Cardiac muscle cell (in vitro differentiated cells and primary cell): Measurements from ENCODE around the gene SLC25A21. TPM values are rescaled to one million over a fixed set of nuclear protein-coding genes. Genes with fewer than 3 reads are reported as not detected.

Experiments used
- DNase-seq, 2 donors: peaks; one replicate each; pipeline versions ENCODE4 v3.0.0 to v3.0.0-alpha.2; 2010 to 2017; ENCODE audit warnings: low read depth in 1 of 2, low spot score in 1 of 2
- H3K27ac ChIP-seq: fragments of 200-600 bp; sonication (generic); 2 replicates; pipeline ENCODE4 v1.5.1; 2016
- H3K27me3 ChIP-seq: fragments of 200-600 bp; sonication (generic); 2 replicates; pipeline ENCODE4 v1.6.0; 2016; ENCODE audit warnings: control low read depth
- H3K36me3 ChIP-seq: fragments of 200-600 bp; sonication (generic); 2 replicates; pipeline ENCODE4 v1.5.1; 2016; ENCODE audit warnings: control low read depth
- H3K4me1 ChIP-seq: fragments of 200-600 bp; sonication (generic); 2 replicates; pipeline ENCODE4 v1.8.1; 2017; ENCODE audit warnings: low read depth, mild to moderate bottlenecking, mixed run types
- H3K4me3 ChIP-seq: fragments of 200-600 bp; sonication (generic); 2 replicates; pipeline ENCODE4 v1.5.1; 2016; ENCODE audit warnings: mild to moderate bottlenecking
- H3K9me3 ChIP-seq: fragments of 200-600 bp; sonication (generic); 2 replicates; pipeline ENCODE4 v1.5.1; 2017; ENCODE audit warnings: low read depth, mild to moderate bottlenecking, control low read depth
- polyA plus RNA-seq: library from polyadenylated mRNA; unstranded; fragments of >200 nt; fragmentation: Nextera tagmentation; extraction: Ambion mirVana; gene quantifications from 2 replicates; pipeline ENCODE4 v1.2.1, GENCODE V29; 2016
- total RNA-seq: library from RNA; depleted of rRNA; stranded (reverse); fragments of >200 nt; gene quantifications from 2 replicates; pipeline ENCODE4 v1.2.3, GENCODE V29; 2016
- TF ChIP-seq, protein P1 (sequence below): IDR thresholded peaks from 2 replicates; pipeline ENCODE4 v1.5.1; 2012; ENCODE audit warnings: low read depth, mild to moderate bottlenecking, low read length

The SLC25A21 gene
- total and polyA plus RNA-seq, 2 experiments from 2014 or later: 0.63 to 8.4 TPM

DNA sequence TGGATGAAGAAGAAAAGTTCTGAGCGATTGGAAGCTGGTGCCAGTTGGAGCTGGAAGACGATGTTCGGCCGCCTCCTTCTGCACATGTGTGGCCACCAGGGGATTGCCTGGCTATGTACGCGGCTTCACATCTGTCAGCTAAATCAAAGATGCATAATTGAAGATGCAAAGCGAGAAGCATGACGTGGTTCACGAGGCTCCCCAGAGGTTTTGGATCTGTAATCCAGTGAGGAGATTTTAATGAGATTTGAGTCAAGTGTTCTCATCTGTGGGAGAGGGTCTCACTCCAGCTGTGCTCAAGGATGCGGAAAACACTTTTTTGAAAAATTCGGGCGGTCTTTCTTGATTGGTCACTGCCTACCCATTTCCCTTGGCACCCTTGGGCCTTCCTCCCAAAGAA lies 416.2 kb downstream of the SLC25A21 start:
- TF ChIP-seq, protein P1, sequence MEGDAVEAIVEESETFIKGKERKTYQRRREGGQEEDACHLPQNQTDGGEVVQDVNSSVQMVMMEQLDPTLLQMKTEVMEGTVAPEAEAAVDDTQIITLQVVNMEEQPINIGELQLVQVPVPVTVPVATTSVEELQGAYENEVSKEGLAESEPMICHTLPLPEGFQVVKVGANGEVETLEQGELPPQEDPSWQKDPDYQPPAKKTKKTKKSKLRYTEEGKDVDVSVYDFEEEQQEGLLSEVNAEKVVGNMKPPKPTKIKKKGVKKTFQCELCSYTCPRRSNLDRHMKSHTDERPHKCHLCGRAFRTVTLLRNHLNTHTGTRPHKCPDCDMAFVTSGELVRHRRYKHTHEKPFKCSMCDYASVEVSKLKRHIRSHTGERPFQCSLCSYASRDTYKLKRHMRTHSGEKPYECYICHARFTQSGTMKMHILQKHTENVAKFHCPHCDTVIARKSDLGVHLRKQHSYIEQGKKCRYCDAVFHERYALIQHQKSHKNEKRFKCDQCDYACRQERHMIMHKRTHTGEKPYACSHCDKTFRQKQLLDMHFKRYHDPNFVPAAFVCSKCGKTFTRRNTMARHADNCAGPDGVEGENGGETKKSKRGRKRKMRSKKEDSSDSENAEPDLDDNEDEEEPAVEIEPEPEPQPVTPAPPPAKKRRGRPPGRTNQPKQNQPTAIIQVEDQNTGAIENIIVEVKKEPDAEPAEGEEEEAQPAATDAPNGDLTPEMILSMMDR: no peak
- Histone ChIP-seq H3K9me3 (no peaks in the 10 kb centered on the region), H3K36me3 (no peaks in the 10 kb centered on the region), H3K4me3 (no peak overlapping the region), H3K27me3 (no peaks in the 10 kb centered on the region), H3K4me1 (no peaks in the 10 kb centered on the region), H3K27ac (no peak overlapping the region)
- DNase-seq: no peak

DNA sequence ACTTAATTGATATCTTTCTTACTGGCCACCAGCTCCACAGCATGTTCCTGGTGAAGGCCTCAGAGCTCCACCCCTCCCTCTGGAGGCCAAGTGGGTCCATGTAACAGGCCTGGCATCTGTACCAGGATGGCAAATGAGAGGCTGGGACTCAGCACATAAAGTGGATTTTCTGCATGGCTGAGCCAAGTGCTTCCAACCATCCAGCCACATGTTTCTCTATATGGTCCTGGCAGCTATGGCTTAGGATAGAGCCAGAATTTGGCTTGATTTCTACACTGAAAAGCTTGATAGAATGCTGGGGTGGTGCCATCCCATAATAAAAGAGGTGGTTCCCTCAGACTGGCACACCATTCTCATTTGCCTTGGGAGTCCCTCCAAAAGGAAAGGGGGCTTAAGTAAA lies 416.6 kb downstream of the SLC25A21 start:
- TF ChIP-seq, protein P1: no peak
- no peak overlapping the region for H3K4me3 ChIP-seq
- no peaks in the 10 kb centered on the region for H3K9me3 ChIP-seq
- H3K36me3 ChIP-seq: no peaks in the 10 kb centered on the region
- H3K27ac ChIP-seq: no peak overlapping the region
- H3K27me3 ChIP-seq: no peaks in the 10 kb centered on the region
- no peak for DNase-seq
- H3K4me1 ChIP-seq: no peaks in the 10 kb centered on the region

DNA sequence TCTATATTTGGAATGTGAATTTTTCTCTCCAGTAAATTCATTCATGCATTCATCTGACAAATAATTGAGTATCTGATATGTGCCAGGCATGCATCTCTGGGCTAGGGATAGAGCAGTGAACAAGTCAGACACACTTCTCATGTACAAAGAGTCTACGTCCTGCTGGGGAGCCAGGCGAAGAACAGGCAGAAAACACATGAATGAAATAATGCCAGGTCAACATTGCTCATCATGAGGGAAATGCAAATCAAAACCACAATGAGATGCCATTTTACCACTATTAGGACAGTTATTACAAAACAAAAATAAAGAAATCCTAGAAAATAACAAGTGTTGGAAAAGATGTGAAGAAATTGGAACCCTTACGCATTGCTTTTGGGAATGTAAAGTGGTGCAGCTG lies 420.5 kb downstream of the SLC25A21 start:
- no peaks in the 10 kb centered on the region for H3K36me3 ChIP-seq
- H3K4me1 ChIP-seq: no peaks in the 10 kb centered on the region
- no peaks in the 10 kb centered on the region for H3K9me3 ChIP-seq
- TF ChIP-seq, protein P1: no peak
- no peak overlapping the region for H3K27ac ChIP-seq
- H3K4me3 ChIP-seq: no peak overlapping the region
- H3K27me3 ChIP-seq: no peaks in the 10 kb centered on the region
- no peak for DNase-seq

DNA sequence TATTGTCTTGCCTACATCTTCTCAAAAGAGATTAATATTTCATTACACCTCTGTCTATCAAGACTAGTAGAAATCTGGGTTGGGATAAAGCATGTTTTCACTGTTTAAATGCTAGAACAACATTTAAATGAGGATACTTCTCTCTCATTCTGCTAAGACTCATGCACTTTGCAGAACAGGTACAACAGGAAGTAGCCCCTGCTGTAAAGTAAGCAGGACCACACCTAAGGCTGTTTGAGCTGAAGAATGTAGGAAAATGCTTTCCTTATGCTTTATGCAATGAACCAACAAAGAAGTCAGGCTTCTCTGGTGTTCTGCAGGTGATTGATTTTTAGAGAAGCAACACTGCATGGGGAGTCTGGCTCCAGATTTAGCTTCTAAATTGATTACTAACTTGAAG lies 421.3 kb downstream of the SLC25A21 start:
- H3K27me3 ChIP-seq: no peaks in the 10 kb centered on the region
- no peaks in the 10 kb centered on the region for H3K36me3 ChIP-seq
- TF ChIP-seq, protein P1: no peak
- no peak overlapping the region for H3K4me3 ChIP-seq
- H3K9me3 ChIP-seq: no peaks in the 10 kb centered on the region
- no peaks in the 10 kb centered on the region for H3K4me1 ChIP-seq
- no peak for DNase-seq
- no peak overlapping the region for H3K27ac ChIP-seq

DNA sequence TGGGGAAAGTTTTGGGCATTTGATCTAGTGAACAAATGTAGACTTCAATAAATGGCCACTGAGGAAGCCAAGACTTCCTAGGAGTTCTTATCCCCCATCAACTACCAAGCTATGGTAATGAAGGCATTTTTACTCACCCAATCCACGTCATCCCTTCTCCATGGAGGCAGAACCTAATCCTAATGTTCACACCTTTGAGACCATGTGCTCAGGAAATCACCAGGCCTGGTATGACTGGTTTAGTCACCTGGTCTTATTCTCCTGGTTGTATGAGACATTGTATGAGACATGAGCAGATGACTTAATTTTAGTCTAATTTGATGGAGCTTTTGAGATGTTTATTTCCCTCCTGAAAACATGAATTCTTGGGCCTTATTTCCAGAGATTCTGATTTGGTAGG lies 422.2 kb downstream of the SLC25A21 start:
- Histone ChIP-seq H3K27ac (no peak overlapping the region), H3K27me3 (no peaks in the 10 kb centered on the region), H3K4me1 (no peaks in the 10 kb centered on the region), H3K9me3 (no peaks in the 10 kb centered on the region), H3K4me3 (no peak overlapping the region), H3K36me3 (no peaks in the 10 kb centered on the region)
- TF ChIP-seq, protein P1: no peak
- no peak for DNase-seq
